HepG2 (cell line): Measurements from ENCODE around the gene ERBB4. TPM values are rescaled to one million over a fixed set of nuclear protein-coding genes. Genes with fewer than 3 reads are reported as not detected.

ENCODE experiments used
- JUNB ChIP-seq: sonication (generic); formaldehyde crosslinking; IDR thresholded peaks from 2 replicates; pipeline ENCODE4 v1.8.0; 2022; ENCODE audit warnings: missing genetic modification reagents, mild to moderate bottlenecking, borderline replicate concordance
- KDM6A ChIP-seq: IDR thresholded peaks from 2 replicates; pipeline ENCODE4 v1.6.1; 2016; ENCODE audit warnings: low read depth
- MEF2D ChIP-seq: sonication (generic); formaldehyde crosslinking; IDR thresholded peaks from 2 replicates; pipeline ENCODE4 v1.5.1; 2020; ENCODE audit warnings: mild to moderate bottlenecking, missing genetic modification reagents
- MEIS2 ChIP-seq: sonication (generic); formaldehyde crosslinking; IDR thresholded peaks from 2 replicates; pipeline ENCODE4 v1.9.0; 2021; ENCODE audit warnings: mild to moderate bottlenecking, missing genetic modification reagents
- SMAD9 ChIP-seq: sonication (generic); formaldehyde crosslinking; IDR thresholded peaks from 2 replicates; pipeline ENCODE4 v1.5.1; 2020; ENCODE audit warnings: mild to moderate bottlenecking, missing genetic modification reagents
- ZNF207 ChIP-seq: fragments of 450-650 bp; IDR thresholded peaks from 2 replicates; pipeline ENCODE4 v1.6.1; 2016; ENCODE audit warnings: antibody characterized with exemption, borderline replicate concordance
- polyA plus RNA-seq, 8 experiments: library from polyadenylated mRNA; depleted of rRNA in 3 of 8; stranded (reverse) in 7 of 8; unstranded in 1 of 8; fragments of >200 nt; fragmentation: Illumina TruSeq in 4 of 8; extraction: Trizol in 4 of 8; gene quantifications; 2 replicates each; pipeline versions ENCODE4 v1.2.1 to v1.2.3, GENCODE V29; 2011 to 2016; ENCODE audit warnings: low read depth in 4 of 8, missing spikeins in 1 of 8, mixed read lengths in 1 of 8; ENCODE audit not compliant: insufficient read depth in 1 of 8
- total RNA-seq, 5 experiments: library from RNA; depleted of rRNA; stranded (reverse); fragments of >200 nt; fragmentation: Illumina TruSeq; extraction: Trizol; gene quantifications; 2 replicates each; pipeline ENCODE4 v1.2.3, GENCODE V29; 2016; ENCODE audit warnings: low read depth in 1 of 5
- TF ChIP-seq, protein P1 (sequence below): IDR thresholded peaks from 2 replicates; pipeline ENCODE4 v1.6.1; 2016; ENCODE audit warnings: low read depth, missing genetic modification reagents, missing compliant biosample characterization
- TF ChIP-seq, protein P2 (sequence below): sonication (generic); formaldehyde crosslinking; IDR thresholded peaks from 2 replicates; pipeline ENCODE4 v1.5.0; 2020; ENCODE audit warnings: mild to moderate bottlenecking, missing genetic modification reagents, borderline replicate concordance

ERBB4 gene
- total and polyA plus RNA-seq, 2 of the 13 experiments (the other 11 are each of a cell fraction or from before 2014, with no cell fraction given) = not detected

DNA sequence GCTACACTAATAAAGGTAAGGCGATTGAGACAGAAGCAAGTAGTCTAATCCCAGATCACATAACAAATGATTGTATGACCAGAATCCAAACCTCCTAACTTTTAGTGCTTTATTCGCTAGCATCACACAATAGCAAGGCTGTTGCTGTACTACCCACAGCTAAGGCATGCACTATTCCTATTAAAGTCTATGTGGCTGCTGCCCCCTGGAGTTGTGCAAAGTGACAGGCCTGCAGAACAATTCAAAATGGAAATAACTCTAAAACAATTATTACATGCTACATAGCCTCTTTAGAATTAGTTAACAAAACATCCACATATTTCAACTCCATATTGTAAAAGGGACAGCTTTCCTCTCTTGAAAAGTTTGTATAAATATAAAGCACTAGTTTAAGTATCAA is 6.0 kb downstream of the ERBB4 start (continued):
- TF ChIP-seq, protein P1, sequence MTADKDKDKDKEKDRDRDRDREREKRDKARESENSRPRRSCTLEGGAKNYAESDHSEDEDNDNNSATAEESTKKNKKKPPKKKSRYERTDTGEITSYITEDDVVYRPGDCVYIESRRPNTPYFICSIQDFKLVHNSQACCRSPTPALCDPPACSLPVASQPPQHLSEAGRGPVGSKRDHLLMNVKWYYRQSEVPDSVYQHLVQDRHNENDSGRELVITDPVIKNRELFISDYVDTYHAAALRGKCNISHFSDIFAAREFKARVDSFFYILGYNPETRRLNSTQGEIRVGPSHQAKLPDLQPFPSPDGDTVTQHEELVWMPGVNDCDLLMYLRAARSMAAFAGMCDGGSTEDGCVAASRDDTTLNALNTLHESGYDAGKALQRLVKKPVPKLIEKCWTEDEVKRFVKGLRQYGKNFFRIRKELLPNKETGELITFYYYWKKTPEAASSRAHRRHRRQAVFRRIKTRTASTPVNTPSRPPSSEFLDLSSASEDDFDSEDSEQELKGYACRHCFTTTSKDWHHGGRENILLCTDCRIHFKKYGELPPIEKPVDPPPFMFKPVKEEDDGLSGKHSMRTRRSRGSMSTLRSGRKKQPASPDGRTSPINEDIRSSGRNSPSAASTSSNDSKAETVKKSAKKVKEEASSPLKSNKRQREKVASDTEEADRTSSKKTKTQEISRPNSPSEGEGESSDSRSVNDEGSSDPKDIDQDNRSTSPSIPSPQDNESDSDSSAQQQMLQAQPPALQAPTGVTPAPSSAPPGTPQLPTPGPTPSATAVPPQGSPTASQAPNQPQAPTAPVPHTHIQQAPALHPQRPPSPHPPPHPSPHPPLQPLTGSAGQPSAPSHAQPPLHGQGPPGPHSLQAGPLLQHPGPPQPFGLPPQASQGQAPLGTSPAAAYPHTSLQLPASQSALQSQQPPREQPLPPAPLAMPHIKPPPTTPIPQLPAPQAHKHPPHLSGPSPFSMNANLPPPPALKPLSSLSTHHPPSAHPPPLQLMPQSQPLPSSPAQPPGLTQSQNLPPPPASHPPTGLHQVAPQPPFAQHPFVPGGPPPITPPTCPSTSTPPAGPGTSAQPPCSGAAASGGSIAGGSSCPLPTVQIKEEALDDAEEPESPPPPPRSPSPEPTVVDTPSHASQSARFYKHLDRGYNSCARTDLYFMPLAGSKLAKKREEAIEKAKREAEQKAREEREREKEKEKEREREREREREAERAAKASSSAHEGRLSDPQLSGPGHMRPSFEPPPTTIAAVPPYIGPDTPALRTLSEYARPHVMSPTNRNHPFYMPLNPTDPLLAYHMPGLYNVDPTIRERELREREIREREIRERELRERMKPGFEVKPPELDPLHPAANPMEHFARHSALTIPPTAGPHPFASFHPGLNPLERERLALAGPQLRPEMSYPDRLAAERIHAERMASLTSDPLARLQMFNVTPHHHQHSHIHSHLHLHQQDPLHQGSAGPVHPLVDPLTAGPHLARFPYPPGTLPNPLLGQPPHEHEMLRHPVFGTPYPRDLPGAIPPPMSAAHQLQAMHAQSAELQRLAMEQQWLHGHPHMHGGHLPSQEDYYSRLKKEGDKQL (CRISPR knock-in tag) = no peak
- no peak for TF ChIP-seq JUNB
- TF ChIP-seq, protein P2, sequence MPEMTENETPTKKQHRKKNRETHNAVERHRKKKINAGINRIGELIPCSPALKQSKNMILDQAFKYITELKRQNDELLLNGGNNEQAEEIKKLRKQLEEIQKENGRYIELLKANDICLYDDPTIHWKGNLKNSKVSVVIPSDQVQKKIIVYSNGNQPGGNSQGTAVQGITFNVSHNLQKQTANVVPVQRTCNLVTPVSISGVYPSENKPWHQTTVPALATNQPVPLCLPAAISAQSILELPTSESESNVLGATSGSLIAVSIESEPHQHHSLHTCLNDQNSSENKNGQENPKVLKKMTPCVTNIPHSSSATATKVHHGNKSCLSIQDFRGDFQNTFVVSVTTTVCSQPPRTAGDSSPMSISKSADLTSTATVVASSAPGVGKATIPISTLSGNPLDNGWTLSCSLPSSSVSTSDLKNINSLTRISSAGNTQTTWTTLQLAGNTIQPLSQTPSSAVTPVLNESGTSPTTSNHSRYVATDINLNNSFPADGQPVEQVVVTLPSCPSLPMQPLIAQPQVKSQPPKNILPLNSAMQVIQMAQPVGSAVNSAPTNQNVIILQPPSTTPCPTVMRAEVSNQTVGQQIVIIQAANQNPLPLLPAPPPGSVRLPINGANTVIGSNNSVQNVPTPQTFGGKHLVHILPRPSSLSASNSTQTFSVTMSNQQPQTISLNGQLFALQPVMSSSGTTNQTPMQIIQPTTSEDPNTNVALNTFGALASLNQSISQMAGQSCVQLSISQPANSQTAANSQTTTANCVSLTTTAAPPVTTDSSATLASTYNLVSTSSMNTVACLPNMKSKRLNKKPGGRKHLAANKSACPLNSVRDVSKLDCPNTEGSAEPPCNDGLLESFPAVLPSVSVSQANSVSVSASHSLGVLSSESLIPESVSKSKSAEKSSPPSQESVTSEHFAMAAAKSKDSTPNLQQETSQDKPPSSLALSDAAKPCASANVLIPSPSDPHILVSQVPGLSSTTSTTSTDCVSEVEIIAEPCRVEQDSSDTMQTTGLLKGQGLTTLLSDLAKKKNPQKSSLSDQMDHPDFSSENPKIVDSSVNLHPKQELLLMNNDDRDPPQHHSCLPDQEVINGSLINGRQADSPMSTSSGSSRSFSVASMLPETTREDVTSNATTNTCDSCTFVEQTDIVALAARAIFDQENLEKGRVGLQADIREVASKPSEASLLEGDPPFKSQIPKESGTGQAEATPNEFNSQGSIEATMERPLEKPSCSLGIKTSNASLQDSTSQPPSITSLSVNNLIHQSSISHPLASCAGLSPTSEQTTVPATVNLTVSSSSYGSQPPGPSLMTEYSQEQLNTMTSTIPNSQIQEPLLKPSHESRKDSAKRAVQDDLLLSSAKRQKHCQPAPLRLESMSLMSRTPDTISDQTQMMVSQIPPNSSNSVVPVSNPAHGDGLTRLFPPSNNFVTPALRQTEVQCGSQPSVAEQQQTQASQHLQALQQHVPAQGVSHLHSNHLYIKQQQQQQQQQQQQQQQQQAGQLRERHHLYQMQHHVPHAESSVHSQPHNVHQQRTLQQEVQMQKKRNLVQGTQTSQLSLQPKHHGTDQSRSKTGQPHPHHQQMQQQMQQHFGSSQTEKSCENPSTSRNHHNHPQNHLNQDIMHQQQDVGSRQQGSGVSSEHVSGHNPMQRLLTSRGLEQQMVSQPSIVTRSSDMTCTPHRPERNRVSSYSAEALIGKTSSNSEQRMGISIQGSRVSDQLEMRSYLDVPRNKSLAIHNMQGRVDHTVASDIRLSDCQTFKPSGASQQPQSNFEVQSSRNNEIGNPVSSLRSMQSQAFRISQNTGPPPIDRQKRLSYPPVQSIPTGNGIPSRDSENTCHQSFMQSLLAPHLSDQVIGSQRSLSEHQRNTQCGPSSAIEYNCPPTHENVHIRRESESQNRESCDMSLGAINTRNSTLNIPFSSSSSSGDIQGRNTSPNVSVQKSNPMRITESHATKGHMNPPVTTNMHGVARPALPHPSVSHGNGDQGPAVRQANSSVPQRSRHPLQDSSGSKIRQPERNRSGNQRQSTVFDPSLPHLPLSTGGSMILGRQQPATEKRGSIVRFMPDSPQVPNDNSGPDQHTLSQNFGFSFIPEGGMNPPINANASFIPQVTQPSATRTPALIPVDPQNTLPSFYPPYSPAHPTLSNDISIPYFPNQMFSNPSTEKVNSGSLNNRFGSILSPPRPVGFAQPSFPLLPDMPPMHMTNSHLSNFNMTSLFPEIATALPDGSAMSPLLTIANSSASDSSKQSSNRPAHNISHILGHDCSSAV (CRISPR knock-in tag) = no peak
- TF ChIP-seq ZNF207 = no peak
- TF ChIP-seq MEF2D (CRISPR knock-in tag) = no peak
- no peak for TF ChIP-seq KDM6A (CRISPR knock-in tag)
- no peak for TF ChIP-seq MEIS2 (CRISPR knock-in tag)
- TF ChIP-seq SMAD9 (CRISPR knock-in tag) = no peak
